ENCODE data around the gene SGSM2. TPM values are rescaled to one million over a fixed set of nuclear protein-coding genes. Genes with fewer than 3 reads are reported as not detected.

SGSM2 gene
- total and polyA plus RNA-seq, 2 of the 8 experiments (the other 6 are each of a cell fraction or from before 2014, with no cell fraction given): 44.5 to 77.7 TPM

DNA sequence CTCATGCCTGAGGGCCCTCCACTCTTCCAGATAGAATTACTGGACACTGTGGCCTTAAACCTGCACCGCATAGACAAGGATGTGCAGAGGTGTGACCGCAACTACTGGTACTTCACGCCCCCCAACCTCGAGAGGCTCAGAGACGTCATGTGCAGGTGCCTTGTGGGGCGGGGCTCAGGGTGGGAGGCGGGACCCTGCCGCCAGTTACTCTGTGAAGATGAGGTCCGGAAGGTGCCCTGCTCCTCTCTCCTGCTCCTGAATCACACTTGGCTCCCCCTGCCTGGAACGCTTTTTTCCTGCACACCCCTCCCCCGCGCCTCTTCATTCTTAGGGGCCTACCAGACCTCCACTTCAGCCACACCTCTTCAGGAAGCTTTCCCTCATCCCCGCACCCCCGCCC lies 38.8 kb downstream of the SGSM2 start:
- TF ChIP-seq TAF7 (optimal IDR thresholded peaks at IDR 0.05; ENCODE audit: borderline replicate concordance, low read depth, low read length) (no peak), CHD2 (IDR thresholded peaks at IDR 0.05; ENCODE audit: low read length) (no peak), SIRT6 (IDR thresholded peaks at IDR 0.05; ENCODE audit: low read length) (no peak), POLR2AphosphoS5 (IDR thresholded peaks at IDR 0.05; ENCODE audit: low read depth, low read length) (no peak), KDM1A (IDR thresholded peaks at IDR 0.05; ENCODE audit: borderline replicate concordance, low read length) (no peak)
- H3K27ac ChIP-seq (ENCODE audit: low read depth, low read length): no peak overlapping the region
- H2AFZ ChIP-seq (ENCODE audit: low read length): no peak overlapping the region
- no peak overlapping the region for H4K5ac ChIP-seq (ENCODE audit: insufficient read length, low read depth, low read length)
- no peak overlapping the region for H3K18ac ChIP-seq (ENCODE audit: extremely low read depth, low read length)
- DNase-seq (ENCODE audit: low read depth in 1 of 2, low spot score in 2 of 2) (no peak), FAIRE-seq (no peak)
- no peak overlapping the region for H3K4ac ChIP-seq (replicated peaks; ENCODE audit: insufficient read length, low read depth, low read length)
- H4K91ac ChIP-seq (replicated peaks; ENCODE audit: insufficient read length, low read length): no peak overlapping the region
- H3K4me3 ChIP-seq (ENCODE audit: extremely low read depth in 1 of 4, insufficient read depth in 2 of 4, low read depth in 3 of 4, low read length in 4 of 4): no peak overlapping the region
- peaks cover 2 to 16% (median 9%) of the 10 kb centered on the region in 4 experiments; a peak in 5 of 8 replicates for H3K36me3 ChIP-seq (ENCODE audit: control insufficient read depth in 2 of 4, insufficient read depth in 4 of 4, low read length in 3 of 4)
- no peak overlapping the region for H2BK20ac ChIP-seq (ENCODE audit: low read length)
- no peak overlapping the region for H2BK12ac ChIP-seq (ENCODE audit: low read depth, low read length)
- CTCF ChIA-PET (ENCODE audit: partially characterized antibody): interaction anchor here (1.2 to 10.4 kb wide), 4 partner anchors 9 to 43 kb away, joined by 3 to 216 read pairs (median 6); no protein-coding TSS in a partner anchor
- no peaks in the 10 kb centered on the region for H3K79me2 ChIP-seq (ENCODE audit: control insufficient read depth in 1 of 2, insufficient read depth in 2 of 2, low read length in 2 of 2)
- H3K79me1 ChIP-seq (ENCODE audit: low read depth, low read length): no peaks in the 10 kb centered on the region; the same call in 1 of the 2 replicates
- no peak overlapping the region for H3K14ac ChIP-seq (ENCODE audit: insufficient read length)
- H3K9me3 ChIP-seq (ENCODE audit: insufficient read depth in 2 of 2, low read depth in 1 of 2, low read length in 1 of 2): no peaks in the 10 kb centered on the region
- no peak overlapping the region for H3K23ac ChIP-seq (ENCODE audit: insufficient read length)
- H3K27me3 ChIP-seq (replicated peaks in 1 of 4; ENCODE audit: control insufficient read depth in 3 of 4, extremely low read depth in 1 of 4, insufficient read depth in 3 of 4, low read length in 3 of 4): no peaks in the 10 kb centered on the region
- H3K23me2 ChIP-seq (ENCODE audit: low read depth, low read length): no peaks in the 10 kb centered on the region
- no peaks in the 10 kb centered on the region for H3K4me1 ChIP-seq (replicated peaks in 1 of 4; ENCODE audit: control insufficient read depth in 3 of 4, insufficient read depth in 4 of 4, low read length in 3 of 4)
- no peak overlapping the region for H2BK5ac ChIP-seq (ENCODE audit: low read depth, low read length)
- no peak overlapping the region for H3K4me2 ChIP-seq (ENCODE audit: insufficient read depth in 1 of 2, low read depth in 2 of 2, low read length in 2 of 2)
- no peak overlapping the region for H3K56ac ChIP-seq (replicated peaks; ENCODE audit: insufficient read length, low read depth, low read length)
- H4K20me1 ChIP-seq (replicated peaks in 1 of 2; ENCODE audit: control insufficient read depth in 1 of 2, insufficient read depth in 2 of 2, low read length in 2 of 2): peaks cover 2 to 3% of the 10 kb centered on the region in 2 experiments
- POLR2A ChIA-PET (ENCODE audit: partially characterized antibody): interaction anchor here (1.2 to 2.7 kb wide), 3 partner anchors 8 to 40 kb away, joined by 4 to 10 read pairs (median 4); partner anchors contain the start of gene TSR1
- H4K8ac ChIP-seq (ENCODE audit: extremely low read depth, insufficient read depth, low read length): no peak overlapping the region
- no peak overlapping the region for H3K9ac ChIP-seq (replicated peaks in 1 of 4; ENCODE audit: extremely low read depth in 1 of 4, low read depth in 3 of 4, low read length in 3 of 4)
- no peak overlapping the region for H2BK15ac ChIP-seq (ENCODE audit: low read length)
- 78% methylated on average over 9 of the region's 14 CpGs; no CpG with 5 or more reads in 1 of the 2 experiments for WGBS, 2 experiments (ENCODE audit: extremely low coverage in 1 of 2, insufficient coverage in 1 of 2, insufficient read length in 1 of 2, insufficient replicate concordance in 2 of 2, low coverage in 1 of 2, low lambda C conversion rate in 2 of 2, missing lambda C conversion rate in 1 of 2)
- H2BK120ac ChIP-seq (replicated peaks; ENCODE audit: low read depth, low read length): no peak overlapping the region
- no peak overlapping the region for H2AK5ac ChIP-seq (ENCODE audit: low read depth, low read length)

Data from H1 (cell line).